Mesodermal cell (in vitro differentiated cells): ENCODE results near the gene DPH2.

ENCODE experiments used
- H3K27ac ChIP-seq: 2 replicates; pipeline ENCODE4 v1.7.0; 2013; ENCODE audit warnings: mild to moderate bottlenecking, low read depth, low read length, moderate library complexity; ENCODE audit not compliant: severe bottlenecking
- H3K36me3 ChIP-seq: 2 replicates; pipeline ENCODE4 v1.7.1; 2013; ENCODE audit warnings: mild to moderate bottlenecking, low read length, moderate library complexity; ENCODE audit not compliant: control insufficient read depth, insufficient read depth
- H3K4me1 ChIP-seq: one replicate; pipeline ENCODE4 v1.7.1; 2013; ENCODE audit warnings: mild to moderate bottlenecking, low read length; ENCODE audit not compliant: insufficient read depth, control insufficient read depth, poor library complexity, severe bottlenecking
- H3K4me3 ChIP-seq: 2 replicates; pipeline ENCODE4 v1.7.0; 2013; ENCODE audit warnings: low read length, control low read depth, mild to moderate bottlenecking; ENCODE audit not compliant: insufficient read depth, poor library complexity, severe bottlenecking; ENCODE audit errors: extremely low read depth
- H3K9me3 ChIP-seq: 2 replicates; pipeline ENCODE4 v1.7.1; 2013; ENCODE audit warnings: mild to moderate bottlenecking, low read length, moderate library complexity; ENCODE audit not compliant: control insufficient read depth
- WGBS, 2 experiments: methylation state at CpG; one replicate each; pipeline ENCODE4 v1.1.5; 2013; ENCODE audit warnings: missing lambda C conversion rate in 2 of 2; ENCODE audit not compliant: insufficient coverage in 2 of 2; 5-methylcytosine and 5-hydroxymethylcytosine counted together

DPH2 gene

DNA sequence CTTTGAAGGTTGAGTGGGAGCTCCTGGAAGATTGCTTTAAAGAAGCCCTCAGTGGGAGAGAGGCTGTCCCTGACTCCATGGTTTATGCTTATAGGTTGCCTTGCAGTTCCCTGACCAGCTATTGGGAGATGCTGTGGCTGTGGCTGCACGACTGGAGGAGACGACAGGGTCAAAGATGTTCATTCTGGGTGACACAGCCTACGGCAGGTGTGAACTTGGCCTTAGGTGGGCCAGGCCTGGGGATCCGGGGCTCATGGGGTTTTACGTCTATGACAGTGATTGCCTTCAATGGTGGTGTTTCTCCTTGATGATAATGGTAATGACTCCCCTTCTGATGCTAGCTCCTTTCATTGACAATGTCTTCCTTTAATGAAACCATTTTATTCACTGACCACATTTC, 692 bp downstream of the DPH2 start:
- H3K36me3 ChIP-seq = peaks cover 28% of the 10 kb centered on the region
- H3K4me3 ChIP-seq = peak overlapping the region; percentile 76
- H3K27ac ChIP-seq = no peak overlapping the region
- H3K9me3 ChIP-seq = no peaks in the 10 kb centered on the region
- peaks cover 7% of the 10 kb centered on the region for H3K4me1 ChIP-seq
- 28 to 63% methylated on average over 3 to 4 of the region's 5 CpGs for WGBS, 2 experiments

DNA sequence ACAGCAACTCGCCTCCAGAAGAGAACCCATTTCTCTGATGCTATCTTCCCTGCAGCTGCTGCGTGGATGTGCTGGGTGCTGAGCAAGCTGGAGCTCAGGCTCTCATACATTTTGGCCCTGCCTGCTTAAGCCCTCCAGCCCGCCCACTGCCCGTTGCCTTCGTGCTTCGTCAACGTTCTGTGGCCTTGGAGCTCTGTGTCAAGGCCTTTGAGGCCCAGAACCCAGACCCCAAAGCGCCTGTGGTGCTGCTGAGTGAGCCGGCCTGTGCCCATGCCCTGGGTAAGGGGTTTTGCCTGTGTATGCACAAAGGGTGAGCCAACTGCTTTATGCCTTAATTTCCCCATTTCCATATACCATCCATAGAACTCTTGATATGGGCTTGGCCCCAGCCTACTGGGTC, 1.1 kb downstream of the DPH2 start:
- no peaks in the 10 kb centered on the region for H3K9me3 ChIP-seq
- 92% methylated on average over 7 to 9 of the region's 9 CpGs for WGBS, 2 experiments
- peaks cover 7% of the 10 kb centered on the region for H3K4me1 ChIP-seq
- H3K4me3 ChIP-seq = peak overlapping the region; percentile 76
- H3K27ac ChIP-seq = no peak overlapping the region
- peaks cover 28% of the 10 kb centered on the region for H3K36me3 ChIP-seq

DNA sequence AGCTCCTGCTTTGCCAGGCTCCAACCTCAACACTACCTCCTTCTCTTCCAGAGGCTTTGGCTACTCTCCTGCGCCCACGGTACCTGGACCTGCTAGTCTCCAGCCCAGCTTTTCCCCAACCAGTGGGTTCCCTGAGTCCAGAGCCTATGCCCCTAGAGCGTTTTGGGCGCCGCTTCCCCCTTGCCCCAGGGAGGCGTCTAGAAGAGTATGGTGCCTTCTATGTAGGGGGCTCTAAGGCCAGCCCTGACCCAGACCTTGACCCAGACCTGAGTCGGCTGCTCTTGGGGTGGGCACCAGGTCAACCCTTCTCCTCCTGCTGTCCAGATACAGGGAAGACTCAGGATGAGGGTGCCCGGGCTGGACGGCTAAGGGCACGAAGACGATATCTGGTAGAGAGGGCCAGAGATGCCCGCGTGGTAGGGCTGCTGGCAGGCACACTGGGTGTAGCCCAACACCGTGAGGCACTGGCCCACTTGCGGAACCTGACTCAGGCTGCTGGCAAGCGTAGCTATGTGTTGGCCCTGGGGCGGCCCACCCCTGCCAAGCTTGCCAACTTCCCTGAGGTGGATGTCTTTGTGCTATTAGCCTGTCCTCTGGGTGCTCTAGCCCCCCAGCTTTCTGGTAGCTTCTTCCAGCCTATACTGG, 1.6 kb downstream of the DPH2 start:
- 93% methylated on average over 15 to 17 of the region's 17 CpGs for WGBS, 2 experiments
- Histone ChIP-seq H3K4me1 (peaks cover 7% of the 10 kb centered on the region), H3K36me3 (peaks cover 32% of the 10 kb centered on the region), H3K4me3 (no peak overlapping the region), H3K9me3 (no peaks in the 10 kb centered on the region), H3K27ac (no peak overlapping the region)

DNA sequence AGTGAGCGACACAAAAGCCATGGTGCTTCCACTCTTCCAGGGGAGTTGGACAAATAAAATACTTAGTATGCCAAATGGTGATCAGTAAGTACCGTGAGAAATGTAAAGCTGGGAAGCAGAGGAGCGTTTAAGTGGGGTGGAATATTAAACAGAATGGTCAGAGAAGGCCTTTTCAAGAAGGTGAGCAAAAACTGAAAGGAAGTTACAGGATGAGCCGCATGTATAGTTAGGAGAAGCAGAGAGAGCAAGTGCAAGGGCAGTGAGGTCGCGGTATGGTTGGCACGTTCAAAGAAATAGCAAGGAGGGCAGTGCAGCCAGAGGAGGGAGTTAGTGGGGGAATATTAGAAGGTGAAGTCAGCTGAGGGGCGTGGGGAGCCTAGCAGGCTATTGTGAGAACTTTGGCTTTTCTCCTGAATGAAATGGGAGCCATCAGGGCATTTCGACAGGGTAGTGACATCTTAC, 4.2 kb downstream of the DPH2 start:
- no peak overlapping the region for H3K27ac ChIP-seq

GRCh38 chr1:43974443-43975248, 4.8 kb downstream of the DPH2 start, which contains the start of gene ATP6V0B:
Gene ATP6V0B, plus strand, starts transcription at chr1:43974960. Its CDS starts 81 bp downstream, at chr1:43975041.
- H3K27ac ChIP-seq = peak within 1 kb of the TSS; percentile 74
- H3K4me1 ChIP-seq = peaks cover 14% of the 10 kb centered on the region
- peaks cover 45% of the 10 kb centered on the region for H3K36me3 ChIP-seq
- H3K4me3 ChIP-seq = peak within 1 kb of the TSS; percentile 86
- 0 to 1% methylated on average over 74 to 78 of the region's 93 CpGs for WGBS, 2 experiments
- H3K9me3 ChIP-seq = no peaks in the 10 kb centered on the region

More for the DNA sequence above, 4.2 kb downstream of the DPH2 start:
- WGBS, 2 experiments = 39 to 48% methylated on average over 9 of the region's 9 CpGs
- Histone ChIP-seq H3K4me1 (peaks cover 14% of the 10 kb centered on the region), H3K4me3 (peak overlapping the region; percentile 86), H3K9me3 (no peaks in the 10 kb centered on the region), H3K36me3 (peaks cover 45% of the 10 kb centered on the region)

- Histone ChIP-seq H3K27ac (peak overlapping the region; percentile 74), H3K4me1 (peaks cover 13% of the 10 kb centered on the region), H3K36me3 (peaks cover 45% of the 10 kb centered on the region), H3K9me3 (no peaks in the 10 kb centered on the region), H3K4me3 (peak overlapping the region; percentile 86)
- WGBS, 2 experiments = 0% methylated on average over 23 to 24 of the region's 34 CpGs
Observed at GRCh38 chr1:43975249-43975961, 5.6 kb downstream of the DPH2 start.

GRCh38 chr1:43976045-43976444, 6.2 kb downstream of the DPH2 start:
- peaks cover 7% of the 10 kb centered on the region for H3K4me1 ChIP-seq
- H3K4me3 ChIP-seq = peak overlapping the region; percentile 86
- peaks cover 49% of the 10 kb centered on the region for H3K36me3 ChIP-seq
- H3K27ac ChIP-seq = no peak overlapping the region
- no peaks in the 10 kb centered on the region for H3K9me3 ChIP-seq
- 93 to 94% methylated on average over 2 to 3 of the region's 4 CpGs for WGBS, 2 experiments

- H3K36me3 ChIP-seq = peaks cover 52% of the 10 kb centered on the region
- H3K9me3 ChIP-seq = no peaks in the 10 kb centered on the region
- H3K4me1 ChIP-seq = peaks cover 7% of the 10 kb centered on the region
- 94 to 98% methylated on average over 8 of the region's 8 CpGs for WGBS, 2 experiments
- no peak overlapping the region for H3K27ac ChIP-seq
- H3K4me3 ChIP-seq = no peak overlapping the region
Observed at GRCh38 chr1:43976890-43977289, 7.1 kb downstream of the DPH2 start.

DNA sequence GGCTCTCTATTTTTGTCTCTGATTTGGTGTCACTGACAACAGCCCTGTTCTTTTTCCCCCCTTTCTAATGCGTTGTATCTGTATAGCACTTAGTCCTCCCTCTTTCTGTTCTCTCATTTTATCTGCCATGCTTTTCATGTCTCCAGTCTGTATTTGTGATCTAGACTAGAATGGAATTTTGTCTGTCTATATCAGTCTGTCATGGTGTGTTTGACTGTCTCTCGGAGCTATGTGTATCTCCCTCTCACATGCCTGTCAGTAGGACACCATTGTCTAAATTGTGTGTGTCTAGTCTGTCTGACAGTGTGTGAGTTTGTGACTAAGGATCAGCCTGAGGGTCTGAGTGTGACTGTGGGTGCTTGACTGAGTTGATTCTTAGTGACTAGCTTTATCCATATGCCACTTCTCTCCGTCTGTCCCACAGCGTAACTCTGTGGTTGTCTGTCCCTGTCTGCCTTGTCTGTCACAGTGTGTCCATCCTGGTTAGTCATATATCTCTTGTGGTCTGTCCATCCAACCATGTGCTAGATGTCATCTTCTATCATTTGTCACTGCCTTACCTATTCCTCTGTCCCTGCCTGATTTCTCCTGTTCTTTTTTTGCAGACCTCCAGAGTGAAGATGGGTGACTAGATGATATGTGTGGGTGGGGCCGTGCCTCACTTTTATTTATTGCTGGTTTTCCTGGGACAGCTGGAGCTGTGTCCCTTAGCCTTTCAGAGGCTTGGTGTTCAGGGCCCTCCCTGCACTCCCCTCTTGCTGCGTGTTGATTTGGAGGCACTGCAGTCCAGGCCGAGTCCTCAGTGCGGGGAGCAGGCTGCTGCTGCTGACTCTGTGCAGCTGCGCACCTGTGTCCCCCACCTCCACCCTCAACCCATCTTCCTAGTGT, 7.8 kb downstream of the DPH2 start:
- 94 to 95% methylated on average over 4 to 5 of the region's 9 CpGs for WGBS, 2 experiments
- H3K4me1 ChIP-seq = peaks cover 7% of the 10 kb centered on the region
- H3K4me3 ChIP-seq = no peak overlapping the region
- peaks cover 52% of the 10 kb centered on the region for H3K36me3 ChIP-seq
- H3K9me3 ChIP-seq = no peaks in the 10 kb centered on the region
- no peak overlapping the region for H3K27ac ChIP-seq

DNA sequence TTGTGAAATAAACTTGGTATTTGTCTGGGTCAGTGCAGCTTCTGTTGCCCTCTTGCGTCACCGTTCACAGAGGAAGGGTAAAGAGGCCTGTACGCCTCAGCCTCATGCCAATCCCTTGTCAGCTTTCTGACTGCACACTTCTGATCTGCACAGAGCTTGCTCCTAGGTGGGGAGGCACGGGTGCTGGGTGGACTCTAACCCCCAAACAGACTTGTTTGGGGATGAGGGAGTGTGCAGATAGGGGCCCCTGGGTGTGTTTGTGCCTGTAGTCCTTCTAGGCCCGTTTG, 8.4 kb downstream of the DPH2 start:
- Histone ChIP-seq H3K4me3 (peak overlapping the region; percentile 55), H3K36me3 (peaks cover 52% of the 10 kb centered on the region), H3K27ac (no peak overlapping the region), H3K4me1 (peaks cover 7% of the 10 kb centered on the region), H3K9me3 (no peaks in the 10 kb centered on the region)
- 84 to 89% methylated on average over 3 to 4 of the region's 5 CpGs for WGBS, 2 experiments
